Pancreas (tissue), 10 donors: Measurements from ENCODE around the gene LIFR. TPM values are rescaled to one million over a fixed set of nuclear protein-coding genes. Genes with fewer than 3 reads are reported as not detected.
A peak's percentile ranks its signal among the peaks of the same experiment; 100 is the strongest.

Source experiments
- ATAC-seq, 4 donors: fragments of 200-7000 bp; cut with Tn5 transposase; one replicate each; pipeline versions ENCODE4 v1.8.0 to v1.9.1; 2020; ENCODE audit warnings: mild to moderate bottlenecking in 4 of 4, moderate library complexity in 4 of 4
- DNase-seq, 6 donors: peaks; one replicate each; pipeline ENCODE4 v3.0.0-alpha.2; 2020
- FAIRE-seq: peaks from 2 replicates; lab custom pipeline; 2012; peaks lifted over from hg19 to GRCh38; lab: Jason Lieb, UNC
- H3K27ac ChIP-seq, 4 donors: fragments of 200-600 bp; sonication (generic); 1 replicate in 3 of 4; 2 replicates in 1 of 4; pipeline versions ENCODE4 v1.5.0 to v1.8.0; 2020
- H3K27me3 ChIP-seq, 4 donors: fragments of 200-600 bp; one replicate each; pipeline ENCODE4 v1.8.0; 2021
- H3K36me3 ChIP-seq, 3 donors: fragments of 200-600 bp; sonication (generic) in 1 of 3; one replicate each; pipeline versions ENCODE4 v1.5.0 to v1.8.0; 2020 to 2021
- H3K4me1 ChIP-seq, 3 donors: fragments of 200-600 bp; one replicate each; pipeline ENCODE4 v1.8.0; 2021
- H3K4me3 ChIP-seq, 4 donors: fragments of 200-600 bp; sonication (generic) in 2 of 4; one replicate each; pipeline versions ENCODE4 v1.5.0 to v1.8.0; 2020 to 2021
- H3K9me3 ChIP-seq, 4 donors: fragments of 200-600 bp; one replicate each; pipeline ENCODE4 v1.8.0; 2021
- WGBS, 2 donors: extraction: QIAGEN DNeasy Blood & Tissue Kit; methylation state at CpG; one replicate each; pipeline ENCODE4 v1.1.7; 2013; 5-methylcytosine and 5-hydroxymethylcytosine counted together
- intact Hi-C, 3 donors: fragments of 100-400 bp; cut with DNase I; formaldehyde crosslinking; loops; one replicate each; pipeline versions ENCODE4 v1.11.1 to v1.14.2; 2022
- polyA plus RNA-seq, 2 donors: library from polyadenylated mRNA; stranded (reverse); fragments of 200-250 nt; gene quantifications; one replicate each; pipeline ENCODE4 v1.2.3, GENCODE V29; 2013
- total RNA-seq, 6 donors: library from RNA; stranded (reverse); fragmentation: NEBNext Ultra II Directional in 4 of 6; extraction: Animal tissue kit (Norgen Biotek cat#: 25700) in 4 of 6; gene quantifications; one replicate each; pipeline versions ENCODE4 v1.2.1 to v1.2.4, GENCODE V29; 2021 to 2023
- TF ChIP-seq, protein P1 (sequence below), 4 donors: fragments of 200-600 bp; sonication (generic) in 3 of 4; IDR thresholded peaks; one replicate each; pipeline versions ENCODE4 v1.5.0 to v1.8.0; 2021; ENCODE audit warnings: antibody characterized with exemption in 4 of 4
- donor health status: healthy with polysubstance abuse.
- donor health status: DM: no; HTN: no; CAD: no; lungs with moderate emphysema.
- donor health status: DM: no; HTN: no; CAD: no.
- donor health status: control.
- donor health status: control.
- donor health status: Bipolar disorder and iron deficiency.
- donor health status: DM: yes; HTN: yes; CAD: no.
- donor health status: DM: no; HTN: no; CAD: no.
- donor health status: DM: no; HTN: no; CAD: no.
- donor health status: DM: yes; HTN: yes; CAD: no.

The LIFR gene
- total and polyA plus RNA-seq, 8 donors, result 4.1 to 32.5 (median 19.1) TPM

DNA sequence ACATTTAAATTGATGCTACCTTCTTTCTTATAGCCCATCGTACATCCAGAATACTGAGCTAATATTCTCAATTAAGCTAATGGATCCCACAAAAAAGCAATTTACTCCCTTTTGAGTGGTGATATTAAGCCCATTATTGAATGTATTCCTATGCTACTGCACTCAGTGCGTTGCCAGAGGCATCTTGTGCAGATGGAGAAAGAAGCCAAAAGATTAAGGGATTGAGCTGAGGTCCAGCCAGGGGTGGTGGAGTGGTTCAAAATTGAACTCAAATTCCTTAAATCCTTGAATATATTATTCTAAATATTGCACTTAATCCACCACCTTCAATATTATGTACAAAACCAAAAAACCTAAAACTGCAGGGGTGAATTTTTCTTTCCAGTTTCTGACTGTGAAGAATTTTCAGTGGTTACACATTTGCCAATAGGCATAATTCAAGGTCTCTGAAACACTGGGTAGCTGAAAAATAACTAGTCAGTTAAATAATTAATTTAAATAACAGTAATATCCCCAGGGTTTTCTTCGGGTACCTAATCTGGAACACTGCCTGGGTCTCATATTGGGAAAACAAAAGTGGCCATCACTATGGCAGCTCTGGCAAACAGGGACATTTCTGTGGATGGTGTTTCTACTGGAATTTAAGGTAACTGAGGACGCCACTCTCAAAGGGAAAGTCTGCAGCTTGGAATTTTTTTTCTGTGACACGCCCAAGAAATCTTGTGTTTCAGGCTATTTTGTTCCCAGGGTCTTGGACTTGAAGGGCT, 6.2 kb upstream of the LIFR start:
- H3K4me3 ChIP-seq, result no peak overlapping the region
- no peak for DNase-seq
- 58 to 66% methylated on average over 5 of the region's 5 CpGs for WGBS, 2 donors
- ATAC-seq, result peak in 1 of 4 donors; percentile 25
- no peaks in the 10 kb centered on the region for H3K36me3 ChIP-seq
- TF ChIP-seq, protein P1, sequence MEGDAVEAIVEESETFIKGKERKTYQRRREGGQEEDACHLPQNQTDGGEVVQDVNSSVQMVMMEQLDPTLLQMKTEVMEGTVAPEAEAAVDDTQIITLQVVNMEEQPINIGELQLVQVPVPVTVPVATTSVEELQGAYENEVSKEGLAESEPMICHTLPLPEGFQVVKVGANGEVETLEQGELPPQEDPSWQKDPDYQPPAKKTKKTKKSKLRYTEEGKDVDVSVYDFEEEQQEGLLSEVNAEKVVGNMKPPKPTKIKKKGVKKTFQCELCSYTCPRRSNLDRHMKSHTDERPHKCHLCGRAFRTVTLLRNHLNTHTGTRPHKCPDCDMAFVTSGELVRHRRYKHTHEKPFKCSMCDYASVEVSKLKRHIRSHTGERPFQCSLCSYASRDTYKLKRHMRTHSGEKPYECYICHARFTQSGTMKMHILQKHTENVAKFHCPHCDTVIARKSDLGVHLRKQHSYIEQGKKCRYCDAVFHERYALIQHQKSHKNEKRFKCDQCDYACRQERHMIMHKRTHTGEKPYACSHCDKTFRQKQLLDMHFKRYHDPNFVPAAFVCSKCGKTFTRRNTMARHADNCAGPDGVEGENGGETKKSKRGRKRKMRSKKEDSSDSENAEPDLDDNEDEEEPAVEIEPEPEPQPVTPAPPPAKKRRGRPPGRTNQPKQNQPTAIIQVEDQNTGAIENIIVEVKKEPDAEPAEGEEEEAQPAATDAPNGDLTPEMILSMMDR (IDR thresholded peaks at IDR 0.05), result no peak
- no peaks in the 10 kb centered on the region for H3K9me3 ChIP-seq
- peaks cover 6 to 14% (median 10%) of the 10 kb centered on the region in 3 donors for H3K4me1 ChIP-seq
- H3K27ac ChIP-seq, result no peak overlapping the region
- FAIRE-seq, result no peak
- intact Hi-C loops, result no loop called here
- no peaks in the 10 kb centered on the region for H3K27me3 ChIP-seq

DNA sequence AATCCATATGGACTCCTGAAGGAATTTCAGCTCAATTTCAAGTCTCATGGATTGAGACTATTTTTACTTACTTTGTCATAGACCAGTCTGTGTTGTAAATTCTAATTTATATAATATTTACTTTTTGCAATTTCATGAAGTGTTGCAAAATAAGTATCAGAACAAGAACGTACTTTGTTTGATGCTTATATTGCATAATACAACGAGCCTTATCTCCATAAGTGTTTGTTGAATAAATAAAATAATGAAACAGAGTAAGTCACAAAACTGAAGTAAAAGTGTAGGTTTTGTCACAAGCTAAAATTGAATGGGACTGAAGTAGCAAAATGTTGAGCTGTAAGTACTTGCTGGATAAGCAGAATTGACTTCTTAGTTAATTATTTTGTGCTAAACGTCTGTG, 3.0 kb upstream of the LIFR start:
- Histone ChIP-seq H3K27ac (no peak overlapping the region), H3K9me3 (no peaks in the 10 kb centered on the region), H3K4me3 (no peak overlapping the region), H3K4me1 (peaks cover 9 to 15% (median 10%) of the 10 kb centered on the region in 3 donors), H3K27me3 (no peaks in the 10 kb centered on the region), H3K36me3 (no peaks in the 10 kb centered on the region)
- WGBS, 2 donors, result 15 to 20% methylated on average over 3 of the region's 3 CpGs
- DNase-seq, result no peak
- intact Hi-C loops, result no loop called here
- no peak for ATAC-seq
- FAIRE-seq, result no peak
- TF ChIP-seq, protein P1 (IDR thresholded peaks at IDR 0.05), result no peak

DNA sequence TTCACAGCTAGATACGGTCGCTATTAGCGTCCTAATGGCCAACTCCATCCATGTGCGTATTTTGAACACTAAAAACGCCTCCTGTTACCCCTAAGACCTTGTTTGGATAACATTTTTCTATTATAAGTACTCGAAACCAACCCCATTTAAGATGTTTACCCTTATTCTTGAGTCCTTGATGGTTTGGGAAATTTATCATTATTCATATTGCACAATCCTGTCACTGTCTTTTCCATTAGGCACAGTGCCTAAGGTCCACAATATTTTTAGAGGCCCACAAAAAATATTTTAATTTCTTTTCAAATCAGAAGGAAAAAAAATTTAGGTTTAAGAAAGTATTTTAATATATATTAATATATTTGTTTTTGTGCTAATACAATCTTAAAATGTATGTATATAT, 1.3 kb upstream of the LIFR start:
- H3K27ac ChIP-seq, result peak overlapping the region in 3 of 4 donors; percentile 85 to 99 (median 97)

DNA sequence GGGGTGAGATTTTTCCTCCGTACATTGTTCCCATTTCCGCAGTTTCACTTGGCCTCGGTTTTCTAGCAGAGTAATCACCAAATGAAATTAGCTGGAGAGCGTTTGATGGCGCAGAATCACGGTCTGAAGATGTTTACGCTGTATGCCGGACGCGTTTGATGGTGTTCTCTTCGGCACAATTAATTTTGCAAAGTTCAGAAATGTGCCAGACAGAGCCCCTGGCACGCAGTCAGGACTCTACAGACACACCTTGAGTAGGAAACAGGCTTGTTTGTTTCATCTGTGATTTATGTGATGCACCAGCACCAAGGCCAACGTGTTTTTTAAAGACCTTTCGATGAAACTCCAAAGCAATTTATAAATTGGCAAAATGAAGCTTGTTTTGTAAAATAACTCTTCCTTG, 863 bp upstream of the LIFR start:
- H3K27me3 ChIP-seq, result no peaks in the 10 kb centered on the region
- peak overlapping the region; percentile 85 to 99 (median 93) for H3K27ac ChIP-seq
- TF ChIP-seq, protein P1 (IDR thresholded peaks at IDR 0.05), result no peak
- H3K36me3 ChIP-seq, result no peaks in the 10 kb centered on the region
- peak overlapping the region; percentile 22 to 85 (median 69) for H3K4me3 ChIP-seq
- H3K9me3 ChIP-seq, result no peaks in the 10 kb centered on the region
- DNase-seq (peak in 3 of 6 donors; percentile 31 to 36 (median 32)), FAIRE-seq (no peak), ATAC-seq (peak; percentile 2 to 15 (median 11))
- 1% methylated on average over 14 of the region's 14 CpGs for WGBS, 2 donors
- intact Hi-C loops, result no loop called here
- H3K4me1 ChIP-seq, result peaks cover 9 to 15% (median 10%) of the 10 kb centered on the region in 3 donors

More for the DNA sequence above, 1.3 kb upstream of the LIFR start:
- no peaks in the 10 kb centered on the region for H3K36me3 ChIP-seq
- DNase-seq (no peak), ATAC-seq (no peak), FAIRE-seq (no peak)
- H3K4me1 ChIP-seq, result peaks cover 9 to 15% (median 10%) of the 10 kb centered on the region in 3 donors
- no peaks in the 10 kb centered on the region for H3K9me3 ChIP-seq
- intact Hi-C loops, result no loop called here
- peak overlapping the region in 3 of 4 donors; percentile 61 to 85 (median 77) for H3K4me3 ChIP-seq
- H3K27me3 ChIP-seq, result no peaks in the 10 kb centered on the region
- TF ChIP-seq, protein P1 (IDR thresholded peaks at IDR 0.05), result no peak
- WGBS, 2 donors, result 48 to 54% methylated on average over 6 of the region's 6 CpGs
